GM21737 (cell line): ENCODE results near the gene DPY19L2.
"Not testable (repeated sequence)": the region's sequence is repeated elsewhere in the genome, so short reads cannot be mapped to it uniquely, and the experiment has no call there.

ENCODE experiments used
- ATAC-seq: cut with Tn5 transposase; IDR thresholded peaks from one replicate; pipeline ENCODE4 v1.9.1; 2021; ENCODE audit warnings: mild to moderate bottlenecking, moderate library complexity; ENCODE audit not compliant: unreplicated experiment

The DPY19L2 gene

GRCh38 chr12:63668028-63668799, at the start of gene DPY19L2:
Gene DPY19L2 (minus strand): TSS chr12:63668493. CDS start chr12:63668393, 100 bp downstream.
- no peak for ATAC-seq

- not testable (repeated sequence) for ATAC-seq
These were observed 48.6 kb upstream of the DPY19L2 start for GRCh38 chr12:63716891-63717290.

GRCh38 chr12:63715107-63715625, 46.9 kb upstream of the DPY19L2 start:
- ATAC-seq: not testable (repeated sequence)

- ATAC-seq: not testable (repeated sequence)
These were observed 46.1 kb upstream of the DPY19L2 start for GRCh38 chr12:63714409-63714808.

GRCh38 chr12:63713681-63714075, 45.4 kb upstream of the DPY19L2 start:
- not testable (repeated sequence) for ATAC-seq

- ATAC-seq: not testable (repeated sequence)
These were observed 44.8 kb upstream of the DPY19L2 start for GRCh38 chr12:63712979-63713680.

GRCh38 chr12:63712376-63712974, 44.2 kb upstream of the DPY19L2 start:
- ATAC-seq: not testable (repeated sequence)

- not testable (repeated sequence) for ATAC-seq
These were observed 43.0 kb upstream of the DPY19L2 start for GRCh38 chr12:63711339-63711738.

GRCh38 chr12:63706336-63706735, 38.0 kb upstream of the DPY19L2 start:
- no peak for ATAC-seq

- not testable (repeated sequence) for ATAC-seq
These were observed 31.5 kb upstream of the DPY19L2 start for GRCh38 chr12:63699678-63700382.

- ATAC-seq: not testable (repeated sequence)
These were observed 30.7 kb upstream of the DPY19L2 start for GRCh38 chr12:63699011-63699410.

GRCh38 chr12:63690837-63691236, 22.5 kb upstream of the DPY19L2 start:
- ATAC-seq: not testable (repeated sequence)

GRCh38 chr12:63689141-63689540, 20.8 kb upstream of the DPY19L2 start:
- not testable (repeated sequence) for ATAC-seq

- not testable (repeated sequence) for ATAC-seq
These were observed 18.3 kb upstream of the DPY19L2 start for GRCh38 chr12:63686623-63687022.

GRCh38 chr12:63685789-63686188, 17.5 kb upstream of the DPY19L2 start:
- not testable (repeated sequence) for ATAC-seq

- ATAC-seq: not testable (repeated sequence)
These were observed 14.3 kb upstream of the DPY19L2 start for GRCh38 chr12:63682617-63683016.

GRCh38 chr12:63680758-63681157, 12.5 kb upstream of the DPY19L2 start:
- ATAC-seq: not testable (repeated sequence)

GRCh38 chr12:63672550-63672949, 4.3 kb upstream of the DPY19L2 start:
- not testable (repeated sequence) for ATAC-seq

GRCh38 chr12:63669936-63670335, 1.6 kb upstream of the DPY19L2 start:
- not testable (repeated sequence) for ATAC-seq

- not testable (repeated sequence) for ATAC-seq
These were observed 1.1 kb upstream of the DPY19L2 start for GRCh38 chr12:63669427-63669826.
